Measurements from ENCODE around the gene LRP6.

The LRP6 gene

DNA sequence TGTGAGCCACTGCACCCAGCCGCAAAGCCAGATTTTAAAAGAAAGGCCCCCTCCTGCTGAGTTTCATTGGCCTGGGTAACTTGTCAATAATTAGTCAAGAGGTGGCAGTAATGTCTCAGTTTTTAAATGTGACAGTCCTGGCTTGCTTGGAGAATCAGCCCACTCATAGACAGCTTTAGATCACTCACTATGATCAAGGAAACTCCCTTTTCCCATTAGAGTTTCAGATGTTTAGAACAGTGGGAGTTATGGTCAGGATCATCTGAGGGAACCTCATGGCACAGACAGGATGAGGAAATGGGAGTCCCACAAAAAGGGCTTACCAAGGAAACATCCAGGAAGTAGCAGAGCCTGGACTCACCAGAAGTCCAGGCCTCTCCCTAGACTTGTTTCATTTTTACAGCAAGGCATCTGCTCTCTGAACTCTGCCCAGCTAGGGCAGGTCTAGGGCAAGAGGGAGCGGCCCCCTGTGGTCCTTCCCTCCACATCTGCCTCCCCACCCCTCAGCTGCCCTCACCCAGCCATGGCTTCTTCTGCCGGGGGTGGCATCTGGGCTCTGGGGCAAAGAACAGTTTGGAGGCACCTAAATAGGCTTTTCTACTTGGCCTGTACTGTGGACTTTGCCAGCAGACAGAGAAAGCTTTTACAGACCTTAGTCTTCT lies 184.9 kb downstream of the LRP6 start:
- H3K4me3 ChIP-seq (ENCODE audit: low read length, poor library complexity, severe bottlenecking) = no peak overlapping the region

DNA sequence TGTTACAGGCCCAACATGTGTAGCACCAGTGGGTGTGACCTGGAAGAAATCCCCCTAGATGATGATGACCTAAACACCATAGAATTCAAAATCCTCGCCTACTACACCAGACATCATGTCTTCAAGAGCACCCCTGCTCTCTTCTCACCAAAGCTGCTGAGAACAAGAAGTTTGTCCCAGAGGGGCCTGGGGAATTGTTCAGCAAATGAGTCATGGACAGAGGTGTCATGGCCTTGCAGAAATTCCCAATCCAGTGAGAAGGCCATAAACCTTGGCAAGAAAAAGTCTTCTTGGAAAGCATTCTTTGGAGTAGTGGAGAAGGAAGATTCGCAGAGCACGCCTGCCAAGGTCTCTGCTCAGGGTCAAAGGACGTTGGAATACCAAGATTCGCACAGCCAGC lies 187.6 kb downstream of the LRP6 start:
- no peaks in the 10 kb centered on the region for H3K9me2 ChIP-seq (replicated peaks; ENCODE audit: low read depth, low read length)

More for the DNA sequence above, 184.9 kb downstream of the LRP6 start:
- H3K9ac ChIP-seq (ENCODE audit: low read depth, low read length, poor library complexity, severe bottlenecking) = no peak overlapping the region
- no peaks in the 10 kb centered on the region for H3K79me2 ChIP-seq (ENCODE audit: insufficient read depth, low read length)
- no peak overlapping the region for H2AFZ ChIP-seq (ENCODE audit: low read length)
- H3K27me3 ChIP-seq (ENCODE audit: insufficient read depth, low read length, poor library complexity, severe bottlenecking) = no peaks in the 10 kb centered on the region
- no peaks in the 10 kb centered on the region for H3K4me1 ChIP-seq (ENCODE audit: insufficient read depth, low read length, poor library complexity, severe bottlenecking)
- H3K9me3 ChIP-seq (ENCODE audit: insufficient read depth, low read depth, low read length) = no peaks in the 10 kb centered on the region
- no peaks in the 10 kb centered on the region for H3F3A ChIP-seq (ENCODE audit: low read depth)
- no peaks in the 10 kb centered on the region for H3K9me2 ChIP-seq (replicated peaks; ENCODE audit: low read depth, low read length)
- H4K20me1 ChIP-seq (ENCODE audit: insufficient read depth, low read length, poor library complexity, severe bottlenecking) = no peaks in the 10 kb centered on the region
- H3K36me3 ChIP-seq (ENCODE audit: insufficient read depth, low read length) = no peaks in the 10 kb centered on the region
- TF ChIP-seq, protein P1, sequence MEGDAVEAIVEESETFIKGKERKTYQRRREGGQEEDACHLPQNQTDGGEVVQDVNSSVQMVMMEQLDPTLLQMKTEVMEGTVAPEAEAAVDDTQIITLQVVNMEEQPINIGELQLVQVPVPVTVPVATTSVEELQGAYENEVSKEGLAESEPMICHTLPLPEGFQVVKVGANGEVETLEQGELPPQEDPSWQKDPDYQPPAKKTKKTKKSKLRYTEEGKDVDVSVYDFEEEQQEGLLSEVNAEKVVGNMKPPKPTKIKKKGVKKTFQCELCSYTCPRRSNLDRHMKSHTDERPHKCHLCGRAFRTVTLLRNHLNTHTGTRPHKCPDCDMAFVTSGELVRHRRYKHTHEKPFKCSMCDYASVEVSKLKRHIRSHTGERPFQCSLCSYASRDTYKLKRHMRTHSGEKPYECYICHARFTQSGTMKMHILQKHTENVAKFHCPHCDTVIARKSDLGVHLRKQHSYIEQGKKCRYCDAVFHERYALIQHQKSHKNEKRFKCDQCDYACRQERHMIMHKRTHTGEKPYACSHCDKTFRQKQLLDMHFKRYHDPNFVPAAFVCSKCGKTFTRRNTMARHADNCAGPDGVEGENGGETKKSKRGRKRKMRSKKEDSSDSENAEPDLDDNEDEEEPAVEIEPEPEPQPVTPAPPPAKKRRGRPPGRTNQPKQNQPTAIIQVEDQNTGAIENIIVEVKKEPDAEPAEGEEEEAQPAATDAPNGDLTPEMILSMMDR (conservative IDR thresholded peaks at IDR 0.05; ENCODE audit: low read length) = peak; percentile 43
- TF ChIP-seq EZH2phosphoT487 (IDR thresholded peaks at IDR 0.05; ENCODE audit: borderline replicate concordance) = no peak
- no peak overlapping the region for H3K4me2 ChIP-seq (ENCODE audit: low read depth, low read length, poor library complexity, severe bottlenecking)

GRCh38 chr12:12072064-12072760 lies 194.6 kb downstream of the LRP6 start:
- H3K4me3 ChIP-seq (ENCODE audit: low read length, poor library complexity, severe bottlenecking) = no peak overlapping the region
- H3K9me3 ChIP-seq (ENCODE audit: insufficient read depth, low read depth, low read length) = no peaks in the 10 kb centered on the region
- no peaks in the 10 kb centered on the region for H3K4me1 ChIP-seq (ENCODE audit: insufficient read depth, low read length, poor library complexity, severe bottlenecking)
- no peak overlapping the region for H3K9ac ChIP-seq (ENCODE audit: low read depth, low read length, poor library complexity, severe bottlenecking)
- H3F3A ChIP-seq (ENCODE audit: low read depth) = no peaks in the 10 kb centered on the region
- no peak overlapping the region for H3K4me2 ChIP-seq (ENCODE audit: low read depth, low read length, poor library complexity, severe bottlenecking)
- no peaks in the 10 kb centered on the region for H4K20me1 ChIP-seq (ENCODE audit: insufficient read depth, low read length, poor library complexity, severe bottlenecking)
- H2AFZ ChIP-seq (ENCODE audit: low read length) = no peak overlapping the region
- no peaks in the 10 kb centered on the region for H3K79me2 ChIP-seq (ENCODE audit: insufficient read depth, low read length)
- TF ChIP-seq, protein P1 (conservative IDR thresholded peaks at IDR 0.05; ENCODE audit: low read length) = no peak
- TF ChIP-seq EZH2phosphoT487 (IDR thresholded peaks at IDR 0.05; ENCODE audit: borderline replicate concordance) = no peak
- no peaks in the 10 kb centered on the region for H3K27me3 ChIP-seq (ENCODE audit: insufficient read depth, low read length, poor library complexity, severe bottlenecking)
- no peaks in the 10 kb centered on the region for H3K9me2 ChIP-seq (replicated peaks; ENCODE audit: low read depth, low read length)
- no peaks in the 10 kb centered on the region for H3K36me3 ChIP-seq (ENCODE audit: insufficient read depth, low read length)

More for the DNA sequence above, 187.6 kb downstream of the LRP6 start:
- Histone ChIP-seq H3K79me2 (ENCODE audit: insufficient read depth, low read length) (no peaks in the 10 kb centered on the region), H3K9me3 (ENCODE audit: insufficient read depth, low read depth, low read length) (no peaks in the 10 kb centered on the region), H2AFZ (ENCODE audit: low read length) (no peak overlapping the region), H3K9ac (ENCODE audit: low read depth, low read length, poor library complexity, severe bottlenecking) (no peak overlapping the region), H3F3A (ENCODE audit: low read depth) (no peaks in the 10 kb centered on the region), H3K4me2 (ENCODE audit: low read depth, low read length, poor library complexity, severe bottlenecking) (no peak overlapping the region), H3K36me3 (ENCODE audit: insufficient read depth, low read length) (no peaks in the 10 kb centered on the region), H3K4me1 (ENCODE audit: insufficient read depth, low read length, poor library complexity, severe bottlenecking) (no peaks in the 10 kb centered on the region), H3K27me3 (ENCODE audit: insufficient read depth, low read length, poor library complexity, severe bottlenecking) (no peaks in the 10 kb centered on the region), H4K20me1 (ENCODE audit: insufficient read depth, low read length, poor library complexity, severe bottlenecking) (no peaks in the 10 kb centered on the region), H3K4me3 (ENCODE audit: low read length, poor library complexity, severe bottlenecking) (no peak overlapping the region)
- TF ChIP-seq, protein P1 (conservative IDR thresholded peaks at IDR 0.05; ENCODE audit: low read length) = no peak
- no peak for TF ChIP-seq EZH2phosphoT487 (IDR thresholded peaks at IDR 0.05; ENCODE audit: borderline replicate concordance)

All from Loucy (cell line).